Nephron progenitor cell (in vitro differentiated cells): ENCODE data around the gene SNRPF.

Source experiments
- DNase-seq: peaks from one replicate; pipeline ENCODE4 v3.0.0; 2021
- H3K27ac Mint-ChIP-seq: 2 replicates; pipeline ENCODE4 v1.8.0; 2021; ENCODE audit warnings: mild to moderate bottlenecking, moderate library complexity, mixed read lengths
- H3K27me3 Mint-ChIP-seq: 2 replicates; pipeline ENCODE4 v1.8.0; 2021; ENCODE audit warnings: mild to moderate bottlenecking, low read depth, mixed read lengths; ENCODE audit not compliant: poor library complexity
- H3K36me3 Mint-ChIP-seq: 2 replicates; pipeline ENCODE4 v1.8.0; 2021; ENCODE audit warnings: low read depth, mixed read lengths
- H3K4me1 Mint-ChIP-seq: 2 replicates; pipeline ENCODE4 v1.8.0; 2021; ENCODE audit warnings: mixed read lengths
- H3K4me3 Mint-ChIP-seq: 2 replicates; pipeline ENCODE4 v1.8.0; 2021; ENCODE audit warnings: mild to moderate bottlenecking, moderate library complexity, mixed read lengths
- H3K9me3 Mint-ChIP-seq: 2 replicates; pipeline ENCODE4 v1.8.0; 2021; ENCODE audit warnings: mild to moderate bottlenecking, moderate library complexity, mixed read lengths
- TF ChIP-seq, protein P1 (sequence below): fragments of 200-600 bp; sonication (generic); IDR thresholded peaks from 2 replicates; pipeline ENCODE4 v1.5.0; 2021; ENCODE audit warnings: antibody characterized with exemption

Gene SNRPF

GRCh38 chr12:95870897-95871296, 12.1 kb downstream of the SNRPF start:
- H3K27ac Mint-ChIP-seq = no peak overlapping the region
- TF ChIP-seq, protein P1, sequence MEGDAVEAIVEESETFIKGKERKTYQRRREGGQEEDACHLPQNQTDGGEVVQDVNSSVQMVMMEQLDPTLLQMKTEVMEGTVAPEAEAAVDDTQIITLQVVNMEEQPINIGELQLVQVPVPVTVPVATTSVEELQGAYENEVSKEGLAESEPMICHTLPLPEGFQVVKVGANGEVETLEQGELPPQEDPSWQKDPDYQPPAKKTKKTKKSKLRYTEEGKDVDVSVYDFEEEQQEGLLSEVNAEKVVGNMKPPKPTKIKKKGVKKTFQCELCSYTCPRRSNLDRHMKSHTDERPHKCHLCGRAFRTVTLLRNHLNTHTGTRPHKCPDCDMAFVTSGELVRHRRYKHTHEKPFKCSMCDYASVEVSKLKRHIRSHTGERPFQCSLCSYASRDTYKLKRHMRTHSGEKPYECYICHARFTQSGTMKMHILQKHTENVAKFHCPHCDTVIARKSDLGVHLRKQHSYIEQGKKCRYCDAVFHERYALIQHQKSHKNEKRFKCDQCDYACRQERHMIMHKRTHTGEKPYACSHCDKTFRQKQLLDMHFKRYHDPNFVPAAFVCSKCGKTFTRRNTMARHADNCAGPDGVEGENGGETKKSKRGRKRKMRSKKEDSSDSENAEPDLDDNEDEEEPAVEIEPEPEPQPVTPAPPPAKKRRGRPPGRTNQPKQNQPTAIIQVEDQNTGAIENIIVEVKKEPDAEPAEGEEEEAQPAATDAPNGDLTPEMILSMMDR = no peak
- H3K27me3 Mint-ChIP-seq = no peaks in the 10 kb centered on the region
- peaks cover 12% of the 10 kb centered on the region for H3K4me1 Mint-ChIP-seq
- peaks cover 4% of the 10 kb centered on the region for H3K9me3 Mint-ChIP-seq
- no peak overlapping the region for H3K4me3 Mint-ChIP-seq
- H3K36me3 Mint-ChIP-seq = peaks cover 73% of the 10 kb centered on the region
- DNase-seq = no peak

DNA sequence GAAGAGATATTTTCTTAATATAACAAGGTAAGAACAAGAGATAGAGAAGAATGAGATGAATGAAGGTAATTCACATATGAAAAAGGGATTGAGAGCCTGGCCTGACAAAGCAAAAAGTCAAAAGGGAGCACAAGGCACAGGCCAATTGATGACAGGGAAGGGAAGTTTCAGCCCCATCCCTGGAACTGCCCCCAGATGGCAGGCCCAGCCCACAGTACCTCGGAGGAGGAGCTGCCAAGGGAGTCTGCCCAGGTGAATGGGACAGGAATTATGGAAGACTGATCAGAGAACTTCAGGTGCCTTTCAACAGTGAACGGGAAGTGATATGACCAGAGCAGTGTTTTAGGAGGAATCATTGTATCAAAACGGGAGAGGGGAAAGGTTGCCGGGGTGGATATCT, 15.7 kb downstream of the SNRPF start:
- H3K9me3 Mint-ChIP-seq = peaks cover 8% of the 10 kb centered on the region
- H3K4me3 Mint-ChIP-seq = no peak overlapping the region
- H3K27me3 Mint-ChIP-seq = no peaks in the 10 kb centered on the region
- peaks cover 12% of the 10 kb centered on the region for H3K4me1 Mint-ChIP-seq
- peak overlapping the region; percentile 34 for H3K27ac Mint-ChIP-seq
- TF ChIP-seq, protein P1 = no peak
- H3K36me3 Mint-ChIP-seq = peaks cover 54% of the 10 kb centered on the region
- DNase-seq = no peak

DNA sequence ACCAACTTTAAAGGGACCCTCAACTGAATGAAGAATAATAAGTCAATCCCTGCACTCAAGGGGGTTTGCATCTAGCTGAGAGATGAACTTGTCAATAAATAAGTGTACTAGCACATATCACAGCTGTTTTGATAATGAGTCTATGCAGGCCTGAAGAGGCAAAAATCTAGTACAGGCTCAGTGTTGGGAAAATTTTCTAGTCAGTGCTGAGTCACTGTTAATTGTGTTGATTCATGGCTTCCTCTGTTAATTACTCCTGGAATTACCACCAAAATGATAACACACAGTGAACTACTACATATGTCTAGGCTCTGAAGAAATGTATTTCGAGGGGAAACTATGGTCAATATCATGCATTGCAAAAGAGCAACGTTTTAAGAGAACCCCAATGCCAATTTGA, 18.9 kb downstream of the SNRPF start:
- Mint-ChIP-seq H3K27ac (no peak overlapping the region), H3K4me3 (no peak overlapping the region), H3K9me3 (peaks cover 8% of the 10 kb centered on the region), H3K4me1 (peaks cover 12% of the 10 kb centered on the region), H3K36me3 (peaks cover 31% of the 10 kb centered on the region), H3K27me3 (no peaks in the 10 kb centered on the region)
- DNase-seq = no peak
- TF ChIP-seq, protein P1 = no peak

DNA sequence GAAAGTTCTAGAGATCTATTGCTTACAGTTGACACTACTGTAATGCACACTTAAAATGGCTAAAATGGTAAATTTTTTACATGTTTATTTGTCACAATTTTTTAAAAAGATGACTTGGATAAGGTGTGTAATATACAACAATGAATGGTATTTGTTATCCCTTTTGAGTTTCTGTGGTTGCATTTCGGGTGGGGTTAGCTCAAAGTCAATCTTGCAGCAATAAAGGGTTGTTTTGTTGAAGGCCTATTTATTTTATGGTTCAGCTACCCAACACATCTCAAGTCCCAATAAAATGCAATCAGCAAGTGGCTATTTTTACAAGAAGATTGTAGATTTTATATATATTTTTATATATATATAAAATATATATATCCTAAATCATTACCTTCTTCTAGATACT, 22.1 kb downstream of the SNRPF start:
- DNase-seq = no peak
- Mint-ChIP-seq H3K27me3 (no peaks in the 10 kb centered on the region), H3K27ac (no peak overlapping the region), H3K4me3 (no peak overlapping the region), H3K4me1 (no peaks in the 10 kb centered on the region), H3K9me3 (peaks cover 4% of the 10 kb centered on the region), H3K36me3 (peaks cover 6% of the 10 kb centered on the region)
- TF ChIP-seq, protein P1 = no peak

GRCh38 chr12:95881331-95881955, 22.7 kb downstream of the SNRPF start:
- no peaks in the 10 kb centered on the region for H3K27me3 Mint-ChIP-seq
- H3K27ac Mint-ChIP-seq = no peak overlapping the region
- no peaks in the 10 kb centered on the region for H3K4me1 Mint-ChIP-seq
- H3K9me3 Mint-ChIP-seq = no peaks in the 10 kb centered on the region
- no peak overlapping the region for H3K4me3 Mint-ChIP-seq
- DNase-seq = no peak
- H3K36me3 Mint-ChIP-seq = peaks cover under 1% of the 10 kb centered on the region
- TF ChIP-seq, protein P1 = no peak

- Mint-ChIP-seq H3K9me3 (no peaks in the 10 kb centered on the region), H3K27me3 (no peaks in the 10 kb centered on the region), H3K4me3 (no peak overlapping the region), H3K36me3 (no peaks in the 10 kb centered on the region), H3K27ac (no peak overlapping the region), H3K4me1 (no peaks in the 10 kb centered on the region)
- no peak for DNase-seq
- TF ChIP-seq, protein P1 = no peak
Measured at GRCh38 chr12:95882080-95882479, 23.3 kb downstream of the SNRPF start.
